OCI-LY7 (cell line): ENCODE measurements around the gene TSPAN8.

Source experiments
- EZH2phosphoT487 ChIP-seq: fragments of 200-600 bp; sonication (generic); IDR thresholded peaks from 2 replicates; pipeline ENCODE4 v1.6.1; 2018; ENCODE audit warnings: low read depth, borderline replicate concordance, mild to moderate bottlenecking, mixed run types, antibody characterized with exemption, low read length, moderate library complexity, mixed read lengths
- TF ChIP-seq, protein P1 (sequence below): fragments of 200-600 bp; sonication (generic); conservative IDR thresholded peaks from 2 replicates; pipeline ENCODE4 v1.5.1; 2014; ENCODE audit warnings: mild to moderate bottlenecking, antibody characterized with exemption, low read length, moderate library complexity, mixed read lengths

DNA sequence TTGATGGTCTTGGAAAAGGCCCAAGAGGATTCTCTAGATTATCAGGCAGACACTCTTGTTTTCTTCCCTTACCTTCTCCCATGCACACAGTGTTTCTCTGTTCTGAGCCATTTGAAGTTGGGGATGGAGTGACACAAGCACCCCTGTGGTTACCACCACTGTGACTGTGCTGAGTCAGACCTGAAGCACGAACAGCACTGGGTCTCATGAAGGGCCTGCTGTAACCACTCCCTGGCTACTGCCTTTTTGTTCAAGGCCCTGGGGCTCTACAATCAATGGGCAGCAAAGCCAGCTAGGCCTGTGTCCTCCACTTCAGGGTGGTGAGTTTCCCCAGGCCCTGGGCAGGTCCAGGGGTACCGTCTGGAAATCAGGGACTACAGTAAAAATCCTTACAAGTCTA lies 65.5 kb downstream of the TSPAN8 start:
- TF ChIP-seq EZH2phosphoT487 = no peak
- TF ChIP-seq, protein P1, sequence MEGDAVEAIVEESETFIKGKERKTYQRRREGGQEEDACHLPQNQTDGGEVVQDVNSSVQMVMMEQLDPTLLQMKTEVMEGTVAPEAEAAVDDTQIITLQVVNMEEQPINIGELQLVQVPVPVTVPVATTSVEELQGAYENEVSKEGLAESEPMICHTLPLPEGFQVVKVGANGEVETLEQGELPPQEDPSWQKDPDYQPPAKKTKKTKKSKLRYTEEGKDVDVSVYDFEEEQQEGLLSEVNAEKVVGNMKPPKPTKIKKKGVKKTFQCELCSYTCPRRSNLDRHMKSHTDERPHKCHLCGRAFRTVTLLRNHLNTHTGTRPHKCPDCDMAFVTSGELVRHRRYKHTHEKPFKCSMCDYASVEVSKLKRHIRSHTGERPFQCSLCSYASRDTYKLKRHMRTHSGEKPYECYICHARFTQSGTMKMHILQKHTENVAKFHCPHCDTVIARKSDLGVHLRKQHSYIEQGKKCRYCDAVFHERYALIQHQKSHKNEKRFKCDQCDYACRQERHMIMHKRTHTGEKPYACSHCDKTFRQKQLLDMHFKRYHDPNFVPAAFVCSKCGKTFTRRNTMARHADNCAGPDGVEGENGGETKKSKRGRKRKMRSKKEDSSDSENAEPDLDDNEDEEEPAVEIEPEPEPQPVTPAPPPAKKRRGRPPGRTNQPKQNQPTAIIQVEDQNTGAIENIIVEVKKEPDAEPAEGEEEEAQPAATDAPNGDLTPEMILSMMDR = no peak
